GM21381 (cell line): ENCODE measurements around the gene GLDN.

Experiments
- ATAC-seq: cut with Tn5 transposase; IDR thresholded peaks from one replicate; pipeline ENCODE4 v1.9.1; 2021; ENCODE audit warnings: mild to moderate bottlenecking, moderate library complexity; ENCODE audit not compliant: unreplicated experiment

GLDN gene

GRCh38 chr15:51341366-51342226 lies at the start of gene GLDN:
Gene GLDN (plus strand): TSS chr15:51341655. CDS start chr15:51341685, 30 bp downstream.
- ATAC-seq, result no peak

DNA sequence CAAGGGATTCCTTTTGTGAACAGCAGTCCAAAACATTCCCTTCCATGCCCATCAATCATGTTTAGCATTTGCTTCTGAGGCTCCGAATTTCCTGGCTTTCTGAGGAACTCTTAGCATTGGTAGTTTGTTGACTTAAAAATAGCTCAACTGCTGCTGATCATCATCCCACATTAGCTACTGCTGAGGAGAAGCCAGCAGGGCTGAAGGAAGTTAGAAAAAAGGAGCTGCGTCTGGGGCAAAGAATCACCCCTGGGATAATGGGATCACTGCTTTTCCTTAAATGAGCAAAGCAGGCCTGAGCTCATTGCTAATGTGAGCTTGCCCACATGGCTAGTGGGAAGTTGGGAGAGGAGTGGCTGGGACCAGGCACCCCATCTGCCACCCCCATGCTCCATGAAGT lies 42.8 kb upstream of the GLDN start:
- ATAC-seq, result no peak

DNA sequence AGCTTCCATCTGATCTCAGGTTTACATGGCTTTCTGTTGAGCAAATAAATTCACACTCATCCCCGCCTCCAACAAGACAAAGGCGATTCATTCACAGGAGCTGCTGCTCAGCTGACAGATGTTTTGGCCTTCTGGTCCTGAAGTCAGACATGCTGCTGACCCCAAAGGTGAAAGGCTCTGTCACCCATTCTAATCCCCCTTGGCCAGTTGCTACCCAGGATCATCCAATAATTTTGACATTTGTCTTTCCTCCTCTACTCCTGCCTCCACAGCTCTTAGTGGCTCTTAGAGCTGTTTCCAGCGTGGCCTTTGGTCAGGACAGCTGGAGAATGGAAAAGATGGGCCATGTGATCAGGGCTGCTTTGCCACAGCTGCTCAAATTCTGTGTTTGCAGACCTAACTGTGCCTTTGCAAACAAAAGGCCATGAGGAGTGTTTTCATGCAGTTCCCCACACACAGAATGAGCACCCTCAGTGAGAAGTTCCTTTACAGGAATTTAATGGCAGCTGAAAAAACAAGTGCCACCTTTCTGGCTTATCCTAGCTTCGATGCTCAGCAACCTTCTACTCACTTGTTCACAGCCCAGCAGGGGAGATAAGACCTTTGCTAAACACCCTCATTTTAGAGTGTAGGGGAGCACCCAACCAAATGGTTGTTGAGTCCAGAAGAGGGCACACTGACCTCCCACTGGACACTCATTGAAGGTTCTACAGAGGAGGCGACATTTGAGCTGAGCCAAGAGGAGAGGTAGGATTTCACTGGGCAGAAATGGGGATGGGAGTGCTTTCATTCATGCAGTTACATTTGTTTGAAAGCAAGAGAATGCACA lies 42.1 kb upstream of the GLDN start:
- no peak for ATAC-seq

DNA sequence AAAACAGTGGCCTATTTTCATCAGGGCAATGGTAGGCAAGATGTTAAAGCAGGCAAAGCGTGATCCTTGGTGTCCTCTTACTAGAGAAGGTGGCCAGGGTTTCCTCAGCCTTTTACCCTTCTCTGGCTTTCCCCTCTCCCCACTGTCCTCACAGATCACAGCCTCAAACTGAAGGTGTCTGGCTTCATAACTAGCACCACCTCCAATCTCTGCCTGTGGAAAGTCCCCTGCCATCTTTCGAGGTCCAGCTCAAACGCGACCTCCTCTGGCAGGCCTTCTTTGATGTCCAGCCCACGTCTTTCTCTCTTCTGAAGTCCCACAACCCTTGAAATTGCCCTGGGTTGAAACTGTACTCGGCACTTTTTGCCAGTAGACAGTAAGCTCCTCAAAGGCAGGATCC lies 39.0 kb upstream of the GLDN start:
- ATAC-seq, result no peak

DNA sequence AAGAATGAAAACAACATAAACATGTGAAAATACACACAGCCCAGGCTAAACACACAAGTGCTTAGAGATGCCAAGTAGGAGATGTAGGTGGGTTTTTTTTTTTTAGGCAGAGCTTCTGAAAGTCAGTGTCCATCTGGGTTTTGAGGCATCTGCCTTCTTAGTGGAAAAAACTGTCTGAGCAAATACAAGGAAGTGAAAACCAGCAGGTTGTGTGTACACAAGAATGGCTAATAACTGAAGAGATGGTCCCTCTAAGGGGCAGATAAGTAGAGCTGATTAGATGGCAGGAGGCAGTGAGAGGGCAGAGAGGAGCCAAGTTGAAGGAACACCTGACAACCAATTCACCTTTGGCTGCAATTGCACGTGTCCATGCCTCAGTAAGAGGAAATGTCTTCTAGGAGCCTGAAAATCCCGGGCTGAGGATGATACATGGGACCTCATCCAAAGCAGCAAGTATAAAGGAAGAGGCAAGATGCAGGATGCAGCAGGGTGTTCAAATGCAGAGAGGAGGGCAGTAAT lies 37.9 kb upstream of the GLDN start:
- ATAC-seq, result no peak

GRCh38 chr15:51307325-51307724 lies 34.1 kb upstream of the GLDN start:
- ATAC-seq, result no peak

DNA sequence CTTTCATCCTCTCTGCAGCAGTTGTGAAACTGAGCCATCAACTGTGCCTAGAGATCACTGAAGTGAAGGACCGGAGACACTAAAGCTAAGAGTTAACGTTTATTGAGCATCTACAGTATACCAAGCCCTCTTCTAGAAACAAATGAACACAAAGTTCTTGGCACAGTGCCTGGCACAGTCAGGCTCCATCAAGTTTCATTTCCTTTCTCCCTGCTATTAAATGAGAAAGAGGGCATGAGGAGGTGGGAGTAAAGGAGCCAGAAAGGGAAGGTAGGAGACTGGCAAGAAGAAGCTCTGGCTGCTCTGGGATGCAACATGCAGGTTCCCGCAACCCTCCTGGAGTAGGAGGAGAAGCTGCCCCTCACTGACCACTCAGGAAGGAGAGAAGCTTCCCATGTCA lies 33.6 kb upstream of the GLDN start:
- no peak for ATAC-seq

DNA sequence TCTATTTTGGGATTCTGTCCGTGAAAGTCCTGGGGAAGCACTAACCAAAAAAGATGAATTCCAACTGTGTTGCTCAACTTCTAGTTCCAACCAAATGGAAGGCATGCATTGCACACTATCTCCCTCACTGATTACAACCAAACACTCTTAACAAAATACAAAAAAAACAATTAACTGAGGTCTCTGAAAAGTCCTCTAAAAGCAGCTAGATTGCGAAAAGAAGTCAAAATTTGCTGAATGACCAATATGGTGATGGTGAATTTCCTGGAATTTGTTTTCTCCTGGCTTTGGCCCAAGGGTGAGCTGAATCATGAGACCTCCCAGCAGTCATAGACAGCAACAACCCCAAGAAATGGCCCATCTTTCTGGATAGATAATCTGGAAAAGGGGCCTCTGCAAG lies 31.4 kb upstream of the GLDN start:
- no peak for ATAC-seq

DNA sequence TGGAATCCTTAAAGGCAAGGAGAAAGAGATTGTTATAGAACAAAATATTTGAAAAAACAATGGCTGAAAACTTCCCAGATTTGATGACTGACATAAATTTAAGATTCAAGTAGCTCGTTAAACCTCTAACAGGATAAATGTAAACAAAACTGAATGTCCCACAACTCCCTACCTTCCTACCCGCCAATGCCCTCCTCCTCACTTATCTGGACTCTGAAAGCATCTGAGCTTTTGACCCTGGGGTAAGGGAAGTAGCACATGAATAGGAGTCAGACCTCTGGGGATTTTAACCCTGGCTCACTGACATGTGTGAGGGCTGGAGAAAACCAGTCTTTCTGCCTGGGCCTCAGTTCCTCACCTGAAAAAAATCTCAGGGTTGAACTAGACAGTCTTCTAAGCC lies 29.9 kb upstream of the GLDN start:
- no peak for ATAC-seq

DNA sequence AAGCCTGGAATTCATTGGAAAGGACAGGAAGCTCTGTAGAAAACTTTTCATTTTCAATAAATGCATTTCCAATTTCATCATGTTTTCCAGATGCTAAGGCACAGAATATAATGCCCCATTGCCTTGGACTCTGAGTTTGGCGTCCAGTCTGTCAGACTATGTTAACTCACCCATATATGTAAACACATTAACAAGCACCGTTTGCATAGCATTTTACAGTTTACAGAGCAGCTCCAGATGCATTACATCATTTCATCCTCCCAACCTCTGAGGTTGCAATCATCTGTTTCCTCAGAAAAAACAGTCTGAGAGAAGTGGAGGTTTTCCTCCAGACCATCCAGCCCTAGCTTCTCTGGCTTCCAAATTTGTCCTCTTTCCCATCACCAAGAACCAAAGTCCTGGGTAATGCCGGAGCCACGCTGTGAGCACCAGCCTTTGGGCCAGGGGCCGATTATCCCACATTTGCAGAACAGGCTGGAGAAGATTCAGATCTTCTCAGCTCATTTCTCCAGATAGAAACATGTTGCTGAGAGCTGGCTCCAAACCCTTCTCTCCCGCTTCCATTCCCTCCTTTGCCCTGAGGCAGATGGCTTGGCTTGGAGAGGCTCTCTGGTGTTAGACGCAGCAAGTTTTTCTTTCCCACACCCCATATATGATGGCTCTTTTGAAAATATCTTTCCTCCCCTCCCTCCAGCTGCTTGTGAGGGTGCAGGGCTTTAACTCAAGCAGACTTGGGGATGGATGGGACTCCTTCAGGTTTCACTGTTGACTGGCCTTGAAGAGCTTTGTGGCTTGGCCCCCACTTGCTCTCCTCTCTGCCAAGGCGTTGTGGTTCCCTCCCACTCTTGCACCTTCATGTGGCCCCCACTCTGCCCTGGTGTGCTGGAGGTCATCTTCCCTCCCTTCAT lies 29.0 kb upstream of the GLDN start:
- ATAC-seq, result no peak

- ATAC-seq, result no peak
These were observed 28.4 kb upstream of the GLDN start for GRCh38 chr15:51313074-51313393.

DNA sequence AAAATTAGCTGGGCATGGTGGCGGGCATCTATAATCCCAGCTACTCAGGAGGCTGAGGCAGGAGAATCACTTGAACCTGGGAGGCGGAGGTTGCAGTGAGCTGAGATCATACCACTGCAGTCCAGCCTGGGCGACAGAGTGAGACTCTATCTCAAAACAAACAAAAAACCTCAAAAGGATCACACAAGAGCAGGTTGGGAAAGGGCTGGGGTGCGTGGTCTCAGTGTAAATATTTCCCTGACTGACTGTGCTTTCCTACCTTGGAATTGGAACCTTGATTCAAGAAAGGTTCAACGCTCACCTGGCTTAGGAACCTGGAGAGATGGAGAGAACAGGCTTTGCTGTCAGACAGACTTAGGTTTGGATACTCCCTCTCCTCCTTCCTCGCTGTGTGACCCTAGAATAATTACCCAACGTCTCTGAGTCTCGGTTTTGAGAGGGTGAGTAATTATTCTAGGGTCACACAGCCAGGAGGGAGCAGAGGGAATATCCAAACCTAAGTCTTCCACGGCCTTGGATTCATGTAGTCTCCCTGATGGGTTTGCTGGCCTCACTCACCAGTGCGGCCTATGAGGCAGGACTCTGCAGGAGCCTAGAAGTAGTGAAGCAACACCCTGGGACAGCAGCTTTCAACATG lies 27.7 kb upstream of the GLDN start:
- no peak for ATAC-seq

DNA sequence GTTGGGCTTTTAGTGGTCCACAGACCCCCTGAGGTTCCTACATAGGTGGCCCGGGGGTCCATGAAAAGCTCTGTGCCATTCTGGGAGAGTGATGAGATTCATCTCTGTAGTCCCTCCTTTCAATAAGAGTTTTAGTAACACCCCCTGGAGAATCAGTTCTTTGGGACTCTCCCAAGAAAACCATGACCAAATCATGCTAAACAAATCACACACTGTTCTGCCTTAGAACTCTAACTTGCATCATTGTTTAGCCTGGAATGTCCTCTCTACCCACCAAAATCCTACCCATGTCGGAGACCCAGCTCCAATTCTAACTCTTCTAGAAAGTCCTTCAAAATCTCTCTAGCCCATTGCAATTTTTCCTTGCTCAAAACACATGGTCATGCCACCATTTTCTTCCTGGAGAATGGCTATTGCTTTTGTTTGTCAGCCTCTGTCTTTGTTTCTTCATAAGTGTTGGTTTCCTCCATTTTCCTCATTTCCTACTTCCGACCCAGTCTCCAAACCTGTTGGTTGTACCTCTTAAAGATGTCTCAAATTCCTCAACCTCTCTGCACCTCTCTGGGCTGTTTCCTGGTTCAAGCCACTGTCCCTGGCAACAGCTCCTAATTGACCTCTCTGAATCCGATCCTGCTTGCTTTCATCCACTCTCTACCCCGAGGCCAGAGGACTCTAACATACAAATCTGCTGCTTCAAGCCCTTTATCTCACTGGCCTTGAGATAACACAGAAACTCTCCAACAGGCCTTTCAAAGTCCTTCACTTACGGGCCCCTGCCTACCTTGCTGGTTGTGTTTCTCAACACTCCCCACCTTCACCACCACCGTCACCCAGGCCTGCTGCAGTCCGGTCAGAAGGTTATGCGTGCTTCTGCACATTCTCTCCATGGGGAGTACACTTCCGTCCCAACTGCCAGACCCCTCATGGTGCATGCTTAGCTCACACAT lies 26.8 kb upstream of the GLDN start:
- ATAC-seq, result no peak

DNA sequence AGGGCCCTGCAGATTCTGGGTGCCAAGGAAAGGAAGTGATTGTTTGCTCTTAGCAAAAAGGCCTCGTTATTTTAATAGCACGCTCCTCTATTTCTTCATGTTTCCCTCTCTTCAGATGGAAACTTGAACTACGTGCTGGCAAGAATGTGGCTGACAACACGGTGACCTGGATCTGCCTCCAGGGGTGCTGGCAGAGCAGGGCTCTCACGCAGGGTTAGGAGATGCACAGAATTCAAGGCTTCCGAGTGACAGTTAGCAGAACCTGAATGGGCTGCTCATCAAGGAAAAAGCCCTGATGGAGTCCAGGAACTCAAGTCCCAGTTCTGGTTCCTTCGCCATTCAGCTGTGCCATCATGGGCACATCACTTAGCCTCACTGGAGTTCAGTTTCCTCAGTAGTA lies 25.7 kb upstream of the GLDN start:
- ATAC-seq, result no peak

DNA sequence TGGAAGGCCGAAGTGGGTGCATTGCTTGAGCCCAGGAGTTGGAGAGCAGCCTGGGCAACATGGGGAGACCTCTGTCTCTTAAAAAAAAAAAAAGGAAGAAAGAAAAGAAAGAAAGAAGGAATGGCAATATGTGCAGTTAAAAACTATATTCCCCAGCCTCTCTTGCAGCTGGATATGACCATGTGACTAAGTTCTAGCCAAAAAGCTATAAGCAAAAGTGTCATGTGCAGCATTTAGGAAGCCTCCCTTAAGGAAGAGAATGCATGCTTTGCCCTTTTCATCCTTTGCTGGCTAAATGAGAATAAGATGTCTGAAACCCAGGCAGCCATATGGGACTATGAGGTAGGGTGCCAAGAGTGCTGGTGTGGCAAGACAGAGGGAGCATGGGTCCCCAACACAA lies 24.8 kb upstream of the GLDN start:
- no peak for ATAC-seq

DNA sequence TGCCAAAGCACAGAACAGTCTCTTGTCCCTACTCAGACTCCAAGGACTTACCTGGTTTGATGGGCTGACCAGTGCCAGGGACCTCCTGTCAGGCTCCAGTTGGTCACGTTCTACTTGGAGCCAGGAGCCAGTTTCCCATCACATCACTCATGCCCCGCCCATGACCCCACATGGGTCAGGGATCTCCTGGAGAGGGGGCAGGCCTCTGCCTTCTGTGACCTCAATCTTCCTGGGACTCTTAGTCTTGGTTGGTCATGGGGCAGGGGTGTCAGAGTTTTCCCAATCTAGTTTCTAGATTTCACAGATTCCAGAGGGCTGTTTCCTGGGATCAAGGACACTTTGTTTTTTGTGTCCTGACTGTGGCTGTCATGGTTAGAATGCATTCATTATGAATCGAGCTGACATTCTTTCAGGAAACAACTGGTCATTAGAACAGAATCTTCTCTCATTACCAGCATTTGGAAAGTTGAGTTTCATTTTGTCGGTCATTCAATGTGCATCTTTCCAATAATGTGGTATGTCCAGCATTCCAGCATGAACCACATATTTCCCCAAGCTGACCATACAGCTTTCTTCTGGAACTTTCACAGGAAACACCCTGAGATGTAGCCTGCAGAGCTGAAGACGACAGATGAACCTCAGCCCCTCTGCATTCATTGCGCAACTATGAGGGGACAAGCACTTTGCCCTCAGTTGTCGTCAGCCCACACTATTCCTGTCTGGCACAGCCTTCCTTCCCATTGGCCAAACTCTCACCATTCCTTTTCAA lies 22.9 kb upstream of the GLDN start:
- no peak for ATAC-seq

- ATAC-seq, result no peak
These were observed 21.9 kb upstream of the GLDN start for GRCh38 chr15:51319539-51319938.

DNA sequence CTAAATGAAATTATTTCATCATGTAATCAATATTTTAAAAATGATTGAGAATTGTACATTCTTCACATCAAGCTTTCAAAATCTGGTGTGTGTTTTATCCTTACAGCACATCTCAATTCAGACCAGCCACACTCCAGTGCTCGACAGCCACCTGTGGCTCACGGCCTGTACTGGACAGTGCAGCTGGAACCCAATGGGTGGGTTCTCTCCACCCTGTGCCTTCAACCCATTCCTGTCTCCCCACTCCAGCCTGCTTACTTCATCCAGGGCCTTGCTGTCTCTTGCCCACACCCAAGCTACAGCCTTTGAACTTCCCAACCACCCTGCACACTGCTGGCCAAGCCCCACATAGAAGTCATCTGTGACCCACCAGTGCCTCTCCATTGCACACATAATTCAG lies 20.6 kb upstream of the GLDN start:
- ATAC-seq, result no peak

- no peak for ATAC-seq
These were observed 20.1 kb upstream of the GLDN start for GRCh38 chr15:51321316-51321715.
